Activated CD4-positive, alpha-beta T cell treated with anti-CD3 and anti-CD28 coated beads, Interleukin-2, amount 50 U/mL, for 16 hours (primary cell): ENCODE measurements around the gene NFATC2.
A peak's percentile ranks its signal among the peaks of the same experiment; 100 is the strongest.

Experiments used
- DNase-seq: peaks from one replicate; pipeline ENCODE4 v3.0.0-alpha.2; 2020

The NFATC2 gene

GRCh38 chr20:51447765-51448148 is 94.8 kb downstream of the NFATC2 start:
- DNase-seq: no peak

DNA sequence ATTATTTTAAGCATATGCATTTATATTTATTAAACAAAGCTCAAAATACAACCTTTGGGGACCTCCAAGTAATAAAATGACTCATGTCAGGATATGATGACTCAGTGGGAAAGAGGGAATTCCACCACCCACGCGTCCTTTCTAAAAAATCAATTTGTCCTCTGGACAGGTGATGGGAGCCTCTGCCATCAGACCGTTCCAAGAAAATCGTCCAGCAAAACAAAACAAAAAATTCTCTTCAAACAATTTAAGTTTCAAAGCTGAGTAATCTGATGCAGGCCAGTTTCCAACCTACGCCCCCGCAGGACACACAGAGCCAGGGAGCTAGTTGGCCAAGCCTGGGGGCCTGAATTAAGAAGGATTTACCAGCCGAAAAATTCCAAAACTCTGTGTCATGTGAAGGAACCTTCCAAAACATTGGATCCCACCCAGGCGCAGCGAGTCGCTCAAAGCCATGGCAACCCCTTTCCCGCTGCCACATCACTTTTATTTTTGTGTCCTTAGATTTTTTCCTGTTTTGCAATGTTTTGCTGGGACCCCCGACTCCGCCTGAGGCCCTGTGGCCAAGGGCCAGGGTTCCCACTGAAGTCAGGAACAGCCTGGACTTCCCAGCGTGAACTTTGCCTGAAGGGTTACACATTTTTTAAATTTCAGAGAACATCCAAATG is 95.3 kb downstream of the NFATC2 start:
- DNase-seq: no peak

DNA sequence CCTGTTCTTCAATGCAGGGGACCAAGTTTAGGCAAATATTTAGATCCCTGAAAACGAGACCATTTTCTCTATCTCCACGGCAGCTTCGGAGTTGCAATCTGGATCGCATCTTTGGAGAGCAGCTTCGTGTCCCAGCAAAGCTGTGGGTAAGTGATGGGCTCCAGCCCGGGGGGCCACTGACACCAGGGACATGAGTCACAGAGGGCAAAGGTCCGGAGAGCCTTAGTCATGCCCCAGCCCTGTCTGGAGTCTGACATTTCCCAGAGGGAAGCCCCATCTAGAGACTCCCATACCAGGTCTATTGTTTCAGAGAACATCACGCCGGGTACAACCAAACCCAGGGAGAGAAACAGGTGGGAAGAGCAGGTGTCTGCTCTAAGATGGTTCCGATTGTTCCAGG is 95.9 kb downstream of the NFATC2 start:
- DNase-seq: no peak

DNA sequence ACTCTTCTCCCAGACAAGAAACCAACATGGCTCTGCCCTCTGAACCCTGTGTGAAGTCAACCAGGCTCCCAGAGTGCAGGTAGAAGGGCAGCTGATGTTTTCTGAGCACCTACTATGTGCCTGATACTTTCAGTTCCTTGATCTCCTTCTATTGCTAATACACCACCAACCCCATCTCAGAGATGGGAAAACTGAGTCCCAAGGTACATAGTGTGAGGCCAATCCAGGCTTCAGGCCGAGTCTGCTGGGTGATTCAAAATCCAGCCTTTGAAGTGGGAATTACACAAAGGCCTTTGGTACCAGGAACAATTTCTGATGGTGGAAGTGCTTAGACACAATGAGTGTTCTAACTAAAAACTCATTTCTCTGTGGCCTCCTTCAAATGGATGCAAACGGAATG is 96.3 kb downstream of the NFATC2 start:
- no peak for DNase-seq

DNA sequence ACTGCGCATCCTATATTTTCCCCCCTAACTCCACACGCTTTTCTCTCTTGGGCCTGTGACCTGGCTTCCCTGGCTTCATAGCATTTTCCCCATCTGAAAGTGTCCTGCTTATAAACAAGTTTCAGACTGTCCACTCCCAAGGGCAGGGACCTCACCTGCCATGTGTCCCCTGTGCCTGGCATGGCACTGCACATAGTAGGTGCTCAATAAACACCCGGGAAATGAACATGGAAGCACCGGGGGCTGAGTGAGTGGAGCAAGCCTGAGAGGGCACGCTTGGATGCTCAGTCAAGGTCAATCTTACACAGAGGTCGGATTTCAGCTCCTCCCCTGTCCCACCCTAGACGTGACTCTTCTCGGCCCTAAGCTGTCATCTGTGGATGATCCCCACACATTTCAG is 96.9 kb downstream of the NFATC2 start:
- no peak for DNase-seq

- no peak for DNase-seq
These were observed 97.5 kb downstream of the NFATC2 start for GRCh38 chr20:51444922-51445438.

GRCh38 chr20:51444467-51444866 is 98.1 kb downstream of the NFATC2 start:
- no peak for DNase-seq

DNA sequence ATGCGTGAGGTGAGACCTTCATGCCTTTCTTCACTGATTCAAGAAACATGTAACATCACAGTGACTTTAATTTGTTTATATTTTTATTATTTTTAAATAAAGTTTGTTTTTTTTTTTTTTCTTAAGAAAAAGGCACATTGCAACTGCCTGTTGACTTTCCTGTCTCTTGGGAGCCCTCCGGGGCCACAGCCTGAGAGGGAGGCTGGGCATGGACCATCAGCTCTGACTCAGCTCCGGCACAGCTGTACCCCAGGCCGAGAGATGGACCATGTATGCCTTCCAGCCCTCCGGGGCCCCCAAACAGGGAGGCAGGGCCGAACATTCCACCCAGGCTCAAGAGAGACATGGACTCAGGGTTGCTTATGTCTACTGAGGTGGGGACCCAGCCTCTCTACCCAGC is 99.9 kb downstream of the NFATC2 start:
- DNase-seq: no peak

- peak; percentile 57 for DNase-seq
These were observed 101.9 kb downstream of the NFATC2 start for GRCh38 chr20:51440589-51440988.

DNA sequence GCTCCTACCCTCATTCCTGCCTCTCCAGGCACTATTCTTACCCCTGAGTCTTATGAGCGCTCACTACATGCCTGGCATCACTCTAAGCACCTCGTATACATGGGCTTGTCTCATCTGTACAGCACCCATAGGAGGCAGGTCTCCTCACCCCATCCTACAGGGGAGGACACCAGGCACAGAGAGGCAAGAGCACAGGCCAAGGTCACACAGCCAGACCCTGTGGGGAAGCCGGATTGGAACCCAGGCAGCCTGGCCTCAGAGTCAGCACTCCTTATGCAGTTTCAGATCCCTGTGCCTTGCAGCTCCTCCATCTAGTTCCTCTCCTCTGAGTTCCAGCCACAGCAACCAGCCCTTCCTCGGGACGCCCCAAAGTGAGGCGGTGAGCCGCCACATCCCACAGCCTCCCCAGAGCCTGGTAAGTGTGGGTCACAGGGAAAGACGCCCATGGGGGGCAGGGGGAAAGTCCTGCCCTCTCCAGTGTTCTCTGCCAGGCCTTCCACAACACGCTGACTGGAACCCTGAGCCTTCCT is 103.3 kb downstream of the NFATC2 start:
- DNase-seq: no peak

DNA sequence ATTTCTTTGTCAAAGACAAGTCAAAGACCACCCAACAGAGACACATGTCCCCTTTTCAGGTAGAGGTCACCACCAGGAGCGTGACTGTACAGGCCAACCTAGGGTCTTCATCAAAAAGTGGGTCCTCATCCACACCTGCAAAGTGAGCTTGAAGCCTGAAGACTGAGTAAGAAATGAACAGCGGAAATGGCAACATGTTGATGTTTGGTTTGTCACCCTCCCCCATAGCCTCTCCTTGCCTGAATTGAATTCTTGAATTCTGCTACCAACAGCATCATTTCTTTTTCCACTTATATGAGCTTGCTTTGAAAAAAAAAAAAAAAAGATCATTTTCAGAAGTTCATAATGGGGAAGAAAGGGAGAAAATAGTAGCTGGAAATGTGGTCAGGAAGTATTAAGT is 104.4 kb downstream of the NFATC2 start:
- no peak for DNase-seq

DNA sequence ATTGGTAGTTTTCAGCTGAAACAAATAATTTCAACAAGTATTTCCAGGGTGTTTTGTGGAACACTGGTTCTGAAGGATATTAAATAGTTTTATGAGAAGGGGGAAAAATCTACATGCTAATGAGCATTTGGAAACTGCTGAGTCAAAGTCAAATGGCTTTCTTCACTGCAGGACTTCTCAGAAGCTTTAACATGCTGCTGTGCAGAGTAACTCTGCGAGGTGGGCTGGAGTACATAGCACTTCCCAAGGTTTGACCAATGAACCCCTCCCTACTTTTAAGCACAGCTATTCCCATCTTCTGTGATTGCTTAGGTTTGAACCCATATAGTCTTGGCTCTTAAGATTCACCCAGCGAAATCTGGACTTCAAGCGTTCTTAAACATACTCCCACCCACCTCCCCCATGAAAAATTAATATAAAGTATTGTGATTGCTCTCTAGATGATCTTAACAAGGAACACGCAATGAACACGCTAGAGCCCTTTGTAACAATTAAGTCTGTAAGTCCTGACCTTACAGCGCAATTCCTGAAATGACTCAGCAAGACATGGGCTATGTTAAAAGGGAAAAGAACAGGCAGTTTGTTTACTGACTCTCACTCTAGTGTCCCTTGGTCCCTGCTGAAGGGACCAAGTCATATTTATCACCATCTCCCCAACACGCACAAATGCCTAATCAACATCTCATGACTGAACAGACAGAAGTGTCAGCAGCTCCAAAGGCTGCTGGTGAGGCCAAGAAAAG is 105.2 kb downstream of the NFATC2 start:
- DNase-seq: peak; percentile 78

DNA sequence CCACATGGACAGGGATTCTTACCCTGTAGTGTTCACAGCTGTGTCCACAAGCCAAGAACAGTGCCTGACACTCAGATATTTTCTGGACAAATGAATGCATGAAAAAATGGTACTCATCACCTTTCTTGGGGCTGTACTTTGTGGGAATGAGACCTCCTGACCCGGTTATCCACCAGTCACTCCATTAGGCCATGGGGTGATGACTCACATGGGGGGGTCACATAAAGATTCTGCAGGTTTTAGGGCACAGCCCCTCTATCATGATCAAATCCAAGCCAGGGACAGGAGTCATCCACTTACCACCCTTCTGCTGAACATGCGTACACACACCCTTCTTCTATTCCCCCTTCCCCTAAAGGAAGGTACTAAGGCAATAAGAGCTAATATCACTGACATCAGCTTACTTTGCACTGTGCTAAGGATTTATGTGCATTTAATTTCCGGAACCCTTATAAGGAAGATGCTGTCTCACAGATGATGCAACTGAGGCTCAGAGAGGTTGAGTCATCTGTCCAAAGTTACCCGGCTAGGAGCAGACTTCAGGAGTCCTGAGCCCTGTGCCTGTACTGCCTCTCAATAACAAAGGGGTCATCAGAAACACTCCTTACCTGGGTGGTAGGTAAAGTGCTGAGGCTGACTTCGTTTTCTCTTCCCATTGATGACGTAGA is 107.8 kb downstream of the NFATC2 start:
- DNase-seq: no peak

- no peak for DNase-seq
These were observed 108.5 kb downstream of the NFATC2 start for GRCh38 chr20:51434026-51434425.

GRCh38 chr20:51432875-51433274 is 109.6 kb downstream of the NFATC2 start:
- DNase-seq: no peak

GRCh38 chr20:51432251-51432784 is 110.2 kb downstream of the NFATC2 start:
- no peak for DNase-seq

DNA sequence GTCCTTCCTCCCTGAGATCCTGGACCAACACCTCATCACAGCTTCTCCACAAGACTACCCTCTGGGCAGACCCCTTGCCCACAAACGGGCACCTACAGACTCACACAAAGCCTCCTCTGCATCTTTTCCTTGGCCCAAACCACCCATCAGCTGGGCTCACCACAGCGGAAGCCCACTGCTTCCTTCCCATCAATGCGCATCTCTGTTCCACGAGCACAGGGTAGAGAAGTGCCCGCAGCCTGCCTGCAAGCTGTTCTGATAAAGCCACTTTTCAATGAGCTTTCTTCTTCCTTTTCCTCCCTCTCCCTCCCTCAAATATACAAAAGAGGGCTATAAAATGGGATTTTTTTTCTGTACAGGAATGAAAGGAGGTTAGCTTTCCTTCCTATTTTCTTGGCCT is 111.2 kb downstream of the NFATC2 start:
- no peak for DNase-seq

GRCh38 chr20:51430198-51430950 is 112.1 kb downstream of the NFATC2 start:
- no peak for DNase-seq

DNA sequence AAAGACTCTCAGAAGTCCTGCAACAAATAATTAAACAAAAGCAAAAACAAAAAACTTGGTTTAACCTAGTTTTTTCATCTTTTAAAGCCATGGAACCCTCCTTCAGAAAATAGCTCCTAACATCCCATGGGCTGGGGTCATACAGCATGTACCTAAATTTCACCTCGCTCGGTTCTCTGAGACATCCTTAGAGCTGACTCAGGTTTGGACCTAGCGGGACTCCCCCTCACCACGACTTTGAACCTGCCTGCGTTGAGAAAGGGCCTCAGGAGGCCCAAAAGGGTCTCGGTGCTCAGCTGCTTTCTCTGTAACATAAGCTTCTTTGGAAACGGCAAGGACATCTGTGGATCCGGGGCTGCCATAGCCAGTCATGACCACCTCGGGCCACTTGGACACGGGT is 112.8 kb downstream of the NFATC2 start:
- DNase-seq: no peak

GRCh38 chr20:51429144-51429482 is 113.4 kb downstream of the NFATC2 start:
- no peak for DNase-seq

GRCh38 chr20:51428401-51429143 is 113.9 kb downstream of the NFATC2 start:
- DNase-seq: no peak
